Nephron progenitor cell (in vitro differentiated cells): ENCODE measurements around the gene ABCB11.
A peak's percentile ranks its signal among the peaks of the same experiment; 100 is the strongest.
"Not testable (repeated sequence)": the region's sequence is repeated elsewhere in the genome, so short reads cannot be mapped to it uniquely, and the experiment has no call there.

Experiments
- DNase-seq: peaks from one replicate; pipeline ENCODE4 v3.0.0; 2021
- H3K27ac Mint-ChIP-seq: 2 replicates; pipeline ENCODE4 v1.8.0; 2021; ENCODE audit warnings: mild to moderate bottlenecking, moderate library complexity, mixed read lengths
- H3K27me3 Mint-ChIP-seq: 2 replicates; pipeline ENCODE4 v1.8.0; 2021; ENCODE audit warnings: mild to moderate bottlenecking, low read depth, mixed read lengths; ENCODE audit not compliant: poor library complexity
- H3K36me3 Mint-ChIP-seq: 2 replicates; pipeline ENCODE4 v1.8.0; 2021; ENCODE audit warnings: low read depth, mixed read lengths
- H3K4me1 Mint-ChIP-seq: 2 replicates; pipeline ENCODE4 v1.8.0; 2021; ENCODE audit warnings: mixed read lengths
- H3K4me3 Mint-ChIP-seq: 2 replicates; pipeline ENCODE4 v1.8.0; 2021; ENCODE audit warnings: mild to moderate bottlenecking, moderate library complexity, mixed read lengths
- H3K9me3 Mint-ChIP-seq: 2 replicates; pipeline ENCODE4 v1.8.0; 2021; ENCODE audit warnings: mild to moderate bottlenecking, moderate library complexity, mixed read lengths
- CTCF ChIP-seq: fragments of 200-600 bp; sonication (generic); IDR thresholded peaks from 2 replicates; pipeline ENCODE4 v1.5.0; 2021; ENCODE audit warnings: antibody characterized with exemption

The ABCB11 gene

GRCh38 chr2:168894101-168894500 lies 137.0 kb downstream of the ABCB11 start:
- no peaks in the 10 kb centered on the region for H3K36me3 Mint-ChIP-seq

GRCh38 chr2:168892327-168892726 lies 138.8 kb downstream of the ABCB11 start:
- Mint-ChIP-seq H3K27me3 (peaks cover 18% of the 10 kb centered on the region), H3K4me1 (peaks cover 19% of the 10 kb centered on the region), H3K36me3 (peaks cover 7% of the 10 kb centered on the region), H3K27ac (no peak overlapping the region), H3K9me3 (no peaks in the 10 kb centered on the region), H3K4me3 (no peak overlapping the region)
- DNase-seq: no peak
- no peak for TF ChIP-seq CTCF

More at GRCh38 chr2:168894101-168894500, 137.0 kb downstream of the ABCB11 start:
- Mint-ChIP-seq H3K27me3 (peaks cover 18% of the 10 kb centered on the region), H3K27ac (no peak overlapping the region), H3K4me1 (peaks cover 18% of the 10 kb centered on the region), H3K9me3 (no peaks in the 10 kb centered on the region), H3K4me3 (no peak overlapping the region)
- DNase-seq: no peak
- TF ChIP-seq CTCF: no peak

GRCh38 chr2:168890006-168890782 lies 140.9 kb downstream of the ABCB11 start, which contains the start of gene SPC25:
SPC25 (minus strand) TSS chr2:168890430; CDS start chr2:168889519, 911 bp downstream.
- Mint-ChIP-seq H3K4me3 (peak within 1 kb of the TSS; percentile 97), H3K36me3 (peaks cover 24% of the 10 kb centered on the region), H3K9me3 (no peaks in the 10 kb centered on the region), H3K4me1 (peaks cover 19% of the 10 kb centered on the region), H3K27ac (no peak within 1 kb of the TSS), H3K27me3 (peaks cover 18% of the 10 kb centered on the region)
- TF ChIP-seq CTCF: no peak
- peak; percentile 92 for DNase-seq

- peaks cover 19% of the 10 kb centered on the region for H3K4me1 Mint-ChIP-seq
- no peaks in the 10 kb centered on the region for H3K9me3 Mint-ChIP-seq
Observed at GRCh38 chr2:168889635-168890005, 141.5 kb downstream of the ABCB11 start.

GRCh38 chr2:168884975-168885374 lies 146.1 kb downstream of the ABCB11 start:
- no peak for TF ChIP-seq CTCF
- H3K36me3 Mint-ChIP-seq: peaks cover 55% of the 10 kb centered on the region
- H3K4me3 Mint-ChIP-seq: no peak overlapping the region
- peaks cover 10% of the 10 kb centered on the region for H3K4me1 Mint-ChIP-seq
- no peak for DNase-seq
- H3K27me3 Mint-ChIP-seq: no peaks in the 10 kb centered on the region
- no peak overlapping the region for H3K27ac Mint-ChIP-seq
- no peaks in the 10 kb centered on the region for H3K9me3 Mint-ChIP-seq

More at GRCh38 chr2:168889635-168890005, 141.5 kb downstream of the ABCB11 start:
- DNase-seq: no peak
- H3K4me3 Mint-ChIP-seq: peak overlapping the region; percentile 97
- H3K27ac Mint-ChIP-seq: no peak overlapping the region
- peaks cover 18% of the 10 kb centered on the region for H3K27me3 Mint-ChIP-seq
- peaks cover 30% of the 10 kb centered on the region for H3K36me3 Mint-ChIP-seq
- no peak for TF ChIP-seq CTCF

GRCh38 chr2:168882163-168882562 lies 149.0 kb downstream of the ABCB11 start:
- H3K4me3 Mint-ChIP-seq, H3K27me3 Mint-ChIP-seq, H3K9me3 Mint-ChIP-seq: not testable (repeated sequence)

More at GRCh38 chr2:168882163-168882562, 149.0 kb downstream of the ABCB11 start:
- not testable (repeated sequence) for H3K27ac Mint-ChIP-seq, H3K4me1 Mint-ChIP-seq, DNase-seq
- peaks cover 52% of the 10 kb centered on the region for H3K36me3 Mint-ChIP-seq
